ENCODE data around the gene ZBTB16. TPM values are rescaled to one million over a fixed set of nuclear protein-coding genes. Genes with fewer than 3 reads are reported as not detected.
A peak's percentile ranks its signal among the peaks of the same experiment; 100 is the strongest.

The ZBTB16 gene
- total and polyA plus RNA-seq, 2 experiments from 2014 or later: 0.29 to 1.4 TPM

GRCh38 chr11:114276077-114276476, 216.6 kb downstream of the ZBTB16 start:
- Mint-ChIP-seq H3K4me3 (no peak overlapping the region), H3K9me3 (no peaks in the 10 kb centered on the region), H3K27me3 (ENCODE audit: insufficient read depth, low read depth, poor library complexity) (peaks cover 3% of the 10 kb centered on the region), H3K27ac (no peak overlapping the region), H3K4me1 (no peaks in the 10 kb centered on the region; the same call in 2 of the 3 replicates), H3K36me3 (ENCODE audit: low read depth) (no peaks in the 10 kb centered on the region; the same call in 2 of the 3 replicates)
- Histone ChIP-seq H3F3A (replicated peaks; ENCODE audit: low read depth) (no peaks in the 10 kb centered on the region), H3K4me2 (no peak overlapping the region), H3K36me3 (ENCODE audit: insufficient read depth) (no peaks in the 10 kb centered on the region), H3K79me2 (replicated peaks; ENCODE audit: insufficient read depth) (no peaks in the 10 kb centered on the region), H4K20me1 (replicated peaks; ENCODE audit: insufficient read depth) (no peaks in the 10 kb centered on the region), H3K27ac (ENCODE audit: low read depth) (no peak overlapping the region), H3K4me3 (no peak overlapping the region), H2AFZ (no peak overlapping the region), H3K4me1 (ENCODE audit: insufficient read depth) (no peaks in the 10 kb centered on the region), H3K9me2 (ENCODE audit: insufficient read depth) (peaks cover 4% of the 10 kb centered on the region; the same call in 1 of the 2 replicates), H3K27me3 (ENCODE audit: insufficient read depth) (no peaks in the 10 kb centered on the region)
- DNase-seq (ENCODE audit: low spot score) (no peak), ATAC-seq (no peak)
- TF ChIP-seq NANOG (IDR thresholded peaks at IDR 0.05; ENCODE audit: borderline replicate concordance): no peak
- TF ChIP-seq EZH2 (IDR thresholded peaks at IDR 0.05; ENCODE audit: low read depth, unreplicated experiment): no peak

GRCh38 chr11:114277637-114278341, 218.3 kb downstream of the ZBTB16 start:
- Histone ChIP-seq H2AFZ (no peak overlapping the region), H3K4me2 (no peak overlapping the region), H3K4me3 (no peak overlapping the region), H3K79me2 (replicated peaks; ENCODE audit: insufficient read depth) (no peaks in the 10 kb centered on the region), H3F3A (replicated peaks; ENCODE audit: low read depth) (no peaks in the 10 kb centered on the region), H3K9me2 (ENCODE audit: insufficient read depth) (peaks cover 4% of the 10 kb centered on the region; the same call in 1 of the 2 replicates), H3K4me1 (ENCODE audit: insufficient read depth) (no peaks in the 10 kb centered on the region), H3K27me3 (ENCODE audit: insufficient read depth) (no peaks in the 10 kb centered on the region), H4K20me1 (replicated peaks; ENCODE audit: insufficient read depth) (no peaks in the 10 kb centered on the region), H3K36me3 (ENCODE audit: insufficient read depth) (no peaks in the 10 kb centered on the region), H3K27ac (ENCODE audit: low read depth) (no peak overlapping the region)
- Mint-ChIP-seq H3K27ac (no peak overlapping the region), H3K9me3 (no peaks in the 10 kb centered on the region), H3K4me1 (no peaks in the 10 kb centered on the region; the same call in 2 of the 3 replicates), H3K27me3 (ENCODE audit: insufficient read depth, low read depth, poor library complexity) (peaks cover 6% of the 10 kb centered on the region), H3K36me3 (ENCODE audit: low read depth) (no peaks in the 10 kb centered on the region; the same call in 2 of the 3 replicates), H3K4me3 (no peak overlapping the region)
- no peak for DNase-seq (ENCODE audit: low spot score)
- ATAC-seq: no peak
- TF ChIP-seq CTCF (conservative IDR thresholded peaks at IDR 0.05; ENCODE audit: low read depth in 2 of 2) (0 out of 4 replicates have a peak, but pooled peaks of 1 of the 2 experiments have one; percentile 8), ZNF114 (CRISPR knock-in tag; IDR thresholded peaks at IDR 0.05) (no peak), EZH2phosphoT487 (IDR thresholded peaks at IDR 0.05; ENCODE audit: unreplicated experiment) (no peak), CREB1 (CRISPR knock-in tag; IDR thresholded peaks at IDR 0.05; ENCODE audit: low read depth) (no peak)

GRCh38 chr11:114278342-114279065, 219.0 kb downstream of the ZBTB16 start:
- H3K36me3 Mint-ChIP-seq (ENCODE audit: low read depth): no peaks in the 10 kb centered on the region; the same call in 2 of the 3 replicates
- no peak for ATAC-seq
- H3K79me2 ChIP-seq (replicated peaks; ENCODE audit: insufficient read depth): no peaks in the 10 kb centered on the region
- H3K27me3 ChIP-seq (ENCODE audit: insufficient read depth): no peaks in the 10 kb centered on the region
- H3K4me3 ChIP-seq: no peak overlapping the region
- H3K4me2 ChIP-seq: no peak overlapping the region
- H2AFZ ChIP-seq: no peak overlapping the region
- H3K4me1 Mint-ChIP-seq: no peaks in the 10 kb centered on the region; the same call in 2 of the 3 replicates
- no peak for DNase-seq (ENCODE audit: low spot score)
- peaks cover 6% of the 10 kb centered on the region for H3K27me3 Mint-ChIP-seq (ENCODE audit: insufficient read depth, low read depth, poor library complexity)
- H3K4me3 Mint-ChIP-seq: no peak overlapping the region
- H3K9me2 ChIP-seq (ENCODE audit: insufficient read depth): peaks cover 4% of the 10 kb centered on the region; the same call in 1 of the 2 replicates
- H3K36me3 ChIP-seq (ENCODE audit: insufficient read depth): no peaks in the 10 kb centered on the region
- H3K9me3 Mint-ChIP-seq: no peaks in the 10 kb centered on the region
- no peaks in the 10 kb centered on the region for H3F3A ChIP-seq (replicated peaks; ENCODE audit: low read depth)
- H3K27ac ChIP-seq (ENCODE audit: low read depth): no peak overlapping the region
- H4K20me1 ChIP-seq (replicated peaks; ENCODE audit: insufficient read depth): no peaks in the 10 kb centered on the region
- no peak overlapping the region for H3K27ac Mint-ChIP-seq
- no peaks in the 10 kb centered on the region for H3K4me1 ChIP-seq (ENCODE audit: insufficient read depth)
- TF ChIP-seq ZNF331 (CRISPR knock-in tag; IDR thresholded peaks at IDR 0.05; ENCODE audit: low read depth) (no peak), ETS1 (IDR thresholded peaks at IDR 0.05) (no peak), NANOG (IDR thresholded peaks at IDR 0.05; ENCODE audit: borderline replicate concordance) (no peak), CREB1 (CRISPR knock-in tag; IDR thresholded peaks at IDR 0.05; ENCODE audit: low read depth) (no peak), POLR2AphosphoS5 (IDR thresholded peaks at IDR 0.05; ENCODE audit: low read depth) (no peak), JUNB (IDR thresholded peaks at IDR 0.05; ENCODE audit: unreplicated experiment) (no peak)

Measured in GM23338 (cell line).